Activated naive CD4-positive, alpha-beta T cell (primary cell): ENCODE results near the gene IFNK.
"Not testable (repeated sequence)": the region's sequence is repeated elsewhere in the genome, so short reads cannot be mapped to it uniquely, and the experiment has no call there.

Experiments
- DNase-seq, 4 experiments: peaks; one replicate each; lab custom pipeline; 2025; lab: John Stamatoyannopoulos, UW

The IFNK gene, protein sequence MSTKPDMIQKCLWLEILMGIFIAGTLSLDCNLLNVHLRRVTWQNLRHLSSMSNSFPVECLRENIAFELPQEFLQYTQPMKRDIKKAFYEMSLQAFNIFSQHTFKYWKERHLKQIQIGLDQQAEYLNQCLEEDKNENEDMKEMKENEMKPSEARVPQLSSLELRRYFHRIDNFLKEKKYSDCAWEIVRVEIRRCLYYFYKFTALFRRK

GRCh38 chr9:27524236-27524635 lies at the start of gene IFNK:
Gene IFNK (plus strand): TSS chr9:27524290. CDS start chr9:27524337, 47 bp downstream.
- DNase-seq = no peak

- no peak for DNase-seq
These were observed 49.8 kb upstream of the IFNK start for GRCh38 chr9:27474305-27474704.

GRCh38 chr9:27475057-27475595 lies 49.0 kb upstream of the IFNK start:
- no peak for DNase-seq

GRCh38 chr9:27476870-27477515 lies 47.1 kb upstream of the IFNK start:
- DNase-seq = no peak

- no peak for DNase-seq
These were observed 45.8 kb upstream of the IFNK start for GRCh38 chr9:27478322-27478721.

DNA sequence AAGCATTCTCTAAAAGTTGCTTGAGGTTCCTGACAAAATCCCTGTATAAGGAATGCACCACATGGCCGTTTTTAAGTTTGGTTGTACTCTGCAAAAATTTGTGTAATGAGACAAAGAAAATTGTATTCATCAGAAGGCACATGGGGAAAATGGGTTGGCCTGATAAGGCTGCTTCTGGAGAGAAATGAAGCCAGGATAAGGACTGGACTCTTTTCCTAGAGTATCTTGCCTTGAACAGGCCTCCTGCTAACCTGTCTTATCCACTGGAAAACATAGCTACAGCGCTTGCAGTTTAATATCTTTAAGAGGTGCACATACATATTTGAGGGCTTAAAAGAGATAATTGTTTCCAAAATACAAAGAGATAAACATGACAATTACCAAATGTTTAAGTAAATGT lies 41.4 kb upstream of the IFNK start:
- no peak for DNase-seq

GRCh38 chr9:27483576-27483975 lies 40.5 kb upstream of the IFNK start:
- no peak for DNase-seq

DNA sequence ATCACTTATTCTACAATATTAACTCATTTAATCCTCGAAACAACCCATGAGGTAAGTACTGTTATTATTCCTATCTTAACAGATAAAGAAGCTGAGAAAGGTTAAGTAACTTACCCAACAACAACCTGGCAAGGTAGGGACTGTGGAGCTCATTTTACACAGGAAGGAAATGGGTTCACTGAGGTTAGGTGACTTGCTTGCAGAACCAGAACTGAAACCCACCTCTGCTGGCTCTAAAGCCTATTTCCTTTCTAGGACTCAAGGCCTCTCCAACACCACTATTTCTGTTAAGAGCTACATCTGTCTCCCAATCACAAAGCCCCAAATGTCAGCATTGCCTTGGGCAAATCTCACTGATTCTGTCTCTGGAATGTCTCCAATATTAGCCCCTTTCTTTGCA lies 38.9 kb upstream of the IFNK start:
- DNase-seq = no peak

DNA sequence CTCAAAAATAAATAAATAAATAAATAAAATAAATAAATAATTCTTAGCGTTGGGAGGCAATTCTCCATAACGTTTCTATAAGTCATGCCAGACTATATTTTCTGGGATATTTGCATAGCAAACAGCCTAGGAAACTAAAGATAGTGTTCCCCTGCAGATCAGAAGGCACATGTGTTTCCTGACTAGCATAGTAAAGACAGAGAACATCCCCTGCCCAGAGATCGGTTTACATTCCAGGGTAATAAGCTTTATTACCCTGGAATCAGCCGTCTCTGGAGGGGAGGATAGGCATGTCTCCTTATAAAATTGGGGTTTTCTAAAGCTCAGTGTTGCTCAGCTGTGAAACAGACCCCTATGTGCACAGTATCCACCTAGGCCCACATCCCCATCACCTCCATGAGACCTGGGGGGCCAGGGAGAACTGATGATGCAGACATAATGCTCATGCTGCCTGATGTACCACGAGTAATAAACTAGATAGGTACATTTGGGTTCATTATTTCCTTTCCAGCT lies 36.9 kb upstream of the IFNK start:
- DNase-seq = no peak

GRCh38 chr9:27487927-27488326 lies 36.2 kb upstream of the IFNK start:
- no peak for DNase-seq

DNA sequence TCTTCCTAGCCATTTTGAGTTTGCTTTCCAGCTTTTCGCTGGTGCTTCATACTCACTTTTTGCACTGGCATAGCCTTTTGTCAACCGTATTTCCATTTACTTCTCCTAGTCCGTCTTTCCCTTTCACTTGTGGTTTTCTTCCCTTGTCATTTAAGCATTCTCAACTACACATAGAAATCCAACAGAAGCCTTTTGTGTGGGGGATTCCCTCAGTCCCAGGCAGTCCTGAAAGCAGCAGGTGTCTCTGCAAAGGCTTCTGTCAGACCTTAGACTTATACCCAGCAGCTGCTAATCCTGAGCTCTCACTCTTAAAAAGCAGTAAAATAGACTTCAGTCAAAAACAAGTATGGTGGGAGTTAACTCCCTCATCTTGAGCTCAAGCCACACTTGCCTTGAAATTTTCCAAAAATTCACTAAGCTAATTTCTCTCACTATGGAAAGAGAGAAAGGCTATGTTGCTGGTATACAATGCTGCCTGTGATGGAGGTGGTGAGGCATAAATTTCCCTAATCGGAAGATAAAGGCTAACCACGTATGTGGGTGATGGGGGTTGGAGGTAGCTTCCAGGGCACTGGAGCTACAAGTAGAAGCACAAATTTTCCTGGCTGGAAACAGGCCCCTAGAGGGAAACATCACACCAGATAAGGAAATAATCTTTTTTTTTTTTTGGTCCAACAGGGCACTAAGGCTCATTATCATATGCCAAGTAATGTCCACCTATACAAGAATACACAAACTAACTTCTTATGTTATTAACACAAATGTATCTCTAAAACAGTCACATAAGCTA lies 34.8 kb upstream of the IFNK start:
- no peak for DNase-seq

- DNase-seq = no peak
These were observed 32.9 kb upstream of the IFNK start for GRCh38 chr9:27491154-27491553.

GRCh38 chr9:27495480-27496134 lies 28.5 kb upstream of the IFNK start:
- DNase-seq = no peak

DNA sequence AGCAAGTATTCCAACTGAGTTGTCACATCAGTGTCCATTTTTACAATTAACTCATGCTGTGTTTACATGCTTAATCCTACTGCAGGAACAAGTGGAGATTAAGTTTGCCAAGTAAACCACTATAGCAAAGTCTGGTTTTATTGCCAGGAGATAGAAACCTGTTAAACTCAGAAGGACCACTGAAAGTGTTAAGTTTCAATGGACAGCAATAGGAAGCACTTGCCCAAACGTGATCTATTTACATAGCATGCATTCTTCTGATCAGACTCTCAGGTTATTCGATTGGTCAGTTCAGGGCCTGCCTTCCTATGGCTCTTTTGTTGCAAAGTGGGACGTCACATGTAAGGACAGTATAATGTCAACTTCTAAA lies 28.0 kb upstream of the IFNK start:
- DNase-seq = no peak

DNA sequence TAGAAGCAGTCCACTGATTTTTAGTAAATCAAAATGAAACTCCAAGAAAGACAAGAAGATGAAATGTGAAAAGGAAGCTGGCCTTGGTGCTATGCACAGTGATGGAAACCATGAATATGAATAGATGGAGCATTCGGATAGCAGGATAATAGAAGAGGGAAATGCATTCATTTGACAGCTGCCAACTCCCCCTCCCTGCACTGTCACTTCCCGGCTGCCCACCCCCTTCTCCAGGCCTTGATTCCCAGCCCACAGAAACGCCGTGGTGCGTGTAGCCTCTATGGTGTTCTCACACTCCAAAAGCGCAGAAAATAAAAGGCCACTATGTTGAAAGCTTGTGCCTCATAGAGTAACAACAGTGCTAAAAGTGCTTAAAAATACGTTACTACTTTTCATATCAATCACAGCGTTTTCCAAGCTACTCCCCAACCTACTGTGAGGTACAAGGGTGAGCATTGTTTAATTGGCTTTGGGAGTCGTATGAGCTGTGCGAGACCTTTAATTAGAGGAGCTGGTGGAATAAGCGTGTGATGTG lies 26.1 kb upstream of the IFNK start:
- no peak for DNase-seq

DNA sequence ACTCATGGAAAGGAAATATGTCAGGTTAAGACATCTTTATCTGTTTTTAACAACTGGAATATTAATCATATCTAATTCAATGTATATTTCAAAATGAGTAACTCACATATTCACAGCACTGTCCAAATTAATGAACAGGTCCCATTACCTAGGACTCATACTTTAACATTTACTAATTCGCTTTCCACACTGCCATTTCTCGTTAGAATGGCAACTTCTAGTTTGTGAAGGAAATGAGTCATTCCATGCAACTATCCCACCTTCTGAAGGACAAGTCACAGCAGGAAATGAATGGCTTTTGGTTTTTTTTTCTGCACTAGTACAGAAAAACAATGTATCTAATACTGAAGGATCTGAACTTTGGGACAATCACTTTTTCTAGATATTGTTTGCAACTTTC lies 24.6 kb upstream of the IFNK start:
- DNase-seq = no peak

GRCh38 chr9:27500902-27501301 lies 23.2 kb upstream of the IFNK start:
- DNase-seq = not testable (repeated sequence)

- no peak for DNase-seq
These were observed 20.5 kb upstream of the IFNK start for GRCh38 chr9:27503623-27504022.

- DNase-seq = no peak
These were observed 19.8 kb upstream of the IFNK start for GRCh38 chr9:27504259-27504658.

DNA sequence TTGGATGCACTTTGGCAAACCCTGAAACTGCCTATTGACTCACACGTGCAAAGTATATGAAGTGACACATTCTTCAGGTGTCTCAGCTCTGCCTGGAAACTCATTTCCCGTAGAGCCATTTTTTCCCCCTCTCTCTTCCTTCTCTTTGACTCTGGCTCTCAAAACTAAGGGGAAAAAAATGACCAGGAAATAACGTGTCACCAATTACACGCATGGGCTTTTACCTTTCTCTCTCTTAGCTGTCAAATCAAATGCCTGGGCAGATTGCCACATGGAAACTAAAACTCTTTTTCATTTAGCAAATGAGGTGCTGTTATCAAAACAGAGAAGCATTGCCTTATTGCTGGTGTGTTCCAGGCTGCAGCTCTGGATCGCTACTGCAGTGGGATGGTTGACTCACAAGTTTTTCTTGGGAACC lies 18.3 kb upstream of the IFNK start:
- DNase-seq = no peak

DNA sequence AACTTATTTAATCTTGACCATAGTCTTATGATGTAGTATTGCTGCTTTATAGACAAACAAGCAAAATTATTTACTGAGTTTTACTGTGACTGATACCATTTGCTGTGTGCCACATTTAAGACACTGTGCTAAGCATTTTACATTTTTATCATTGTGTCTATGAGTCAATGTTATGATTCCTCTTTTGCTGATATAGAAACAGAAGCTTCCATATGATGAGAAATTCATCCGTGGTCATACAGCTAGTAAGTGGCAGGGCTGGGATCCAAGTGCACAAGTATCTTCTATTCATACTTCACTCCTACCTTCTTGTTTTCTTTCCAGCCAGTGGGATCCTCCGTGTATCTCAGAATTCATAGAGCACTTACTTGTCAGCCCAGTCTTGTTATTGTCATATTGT lies 17.1 kb upstream of the IFNK start:
- DNase-seq = no peak

- no peak for DNase-seq
These were observed 13.3 kb upstream of the IFNK start for GRCh38 chr9:27510780-27511179.
